HG03103 (cell line): ENCODE results near the gene PRR22.
A peak's percentile ranks its signal among the peaks of the same experiment; 100 is the strongest.

Experiments
- ATAC-seq: cut with Tn5 transposase; IDR thresholded peaks from one replicate; pipeline ENCODE4 v1.9.1; 2021; ENCODE audit warnings: low read depth; ENCODE audit not compliant: unreplicated experiment

The PRR22 gene

DNA sequence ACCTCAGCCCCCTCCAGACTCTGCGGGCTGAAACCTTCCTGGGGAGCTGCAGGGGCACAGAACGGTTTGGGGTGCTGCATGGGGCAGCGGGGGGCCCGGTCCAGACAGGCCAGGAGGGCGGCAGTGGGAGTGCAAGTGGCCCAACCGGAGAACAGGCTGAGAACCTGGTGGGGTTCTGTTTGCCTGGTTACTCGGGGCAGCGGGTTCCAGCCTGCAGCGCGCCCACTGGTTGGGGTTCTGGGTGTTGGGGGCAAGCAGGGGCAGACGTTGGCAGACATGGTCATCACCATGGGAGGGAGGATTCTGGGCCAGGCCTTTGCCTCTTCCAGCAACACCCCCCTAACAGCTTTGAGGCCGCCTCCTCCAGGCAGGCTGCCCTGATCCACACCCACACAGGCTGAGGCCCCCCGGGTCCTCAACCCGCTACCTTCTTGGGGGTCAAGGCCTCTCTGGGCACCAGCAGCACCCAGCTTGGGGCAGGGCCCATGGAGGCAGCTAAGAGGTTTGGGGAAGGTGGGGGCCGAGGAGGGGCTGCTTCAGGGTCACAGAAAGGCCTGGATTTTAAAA is at the start of gene PRR22:
Gene PRR22, minus strand, starts transcription at position 166 of the 567 bp plus-strand sequence. Its CDS starts 86 bp downstream, at position 80.
- no peak for ATAC-seq

DNA sequence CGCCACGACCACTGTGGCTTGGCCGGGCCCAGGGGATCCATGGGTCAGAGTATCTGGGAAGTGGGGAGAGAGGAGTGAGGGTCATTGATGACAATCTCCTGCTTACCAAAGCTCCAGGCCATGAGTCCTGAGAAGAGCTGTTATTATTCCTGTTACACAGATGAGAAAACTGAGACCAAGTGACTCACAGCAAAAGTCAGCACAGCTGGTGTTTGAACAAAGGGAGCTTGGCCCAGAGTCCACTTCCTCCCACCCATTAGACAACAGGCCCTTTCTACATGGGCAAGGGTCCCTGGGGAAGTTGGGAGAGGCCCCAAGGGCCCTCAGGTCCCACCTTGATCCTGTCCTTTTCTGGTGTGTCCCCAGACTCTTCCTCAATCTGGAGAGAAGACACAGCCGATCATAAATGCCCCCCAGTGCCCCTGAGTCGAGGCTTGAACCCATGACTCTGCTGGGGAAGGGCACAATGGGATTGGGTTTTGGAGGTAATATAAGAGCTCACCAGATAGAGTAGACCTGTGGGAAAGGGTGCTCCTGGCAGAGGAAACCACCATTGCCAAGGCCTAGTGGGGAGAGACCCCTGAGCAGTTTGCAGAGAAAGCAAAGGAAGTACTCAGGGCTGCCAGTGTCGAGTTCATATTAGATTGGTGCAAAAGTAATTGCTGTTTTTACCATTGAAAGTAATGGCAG is 48.1 kb upstream of the PRR22 start:
- ATAC-seq: no peak

DNA sequence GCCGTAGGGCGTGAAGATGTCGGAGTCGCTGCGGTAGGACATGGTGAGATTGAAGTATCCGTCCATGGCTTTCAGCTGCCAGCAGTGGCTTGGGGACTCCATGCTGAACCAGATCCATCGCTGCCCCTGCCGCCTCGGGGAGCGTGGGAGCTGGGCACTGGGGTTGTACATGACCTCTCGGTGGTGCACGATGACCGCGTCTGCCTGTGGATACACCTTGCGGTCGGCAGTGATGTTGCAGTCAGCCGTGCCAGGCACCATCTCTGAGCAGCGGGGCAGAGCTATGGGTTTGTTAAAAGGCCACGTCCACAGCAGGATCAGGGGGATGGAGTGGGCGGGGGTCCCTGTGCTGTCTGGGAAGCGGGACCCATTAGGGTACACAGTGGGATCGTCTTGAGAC is 47.5 kb upstream of the PRR22 start:
- no peak for ATAC-seq

DNA sequence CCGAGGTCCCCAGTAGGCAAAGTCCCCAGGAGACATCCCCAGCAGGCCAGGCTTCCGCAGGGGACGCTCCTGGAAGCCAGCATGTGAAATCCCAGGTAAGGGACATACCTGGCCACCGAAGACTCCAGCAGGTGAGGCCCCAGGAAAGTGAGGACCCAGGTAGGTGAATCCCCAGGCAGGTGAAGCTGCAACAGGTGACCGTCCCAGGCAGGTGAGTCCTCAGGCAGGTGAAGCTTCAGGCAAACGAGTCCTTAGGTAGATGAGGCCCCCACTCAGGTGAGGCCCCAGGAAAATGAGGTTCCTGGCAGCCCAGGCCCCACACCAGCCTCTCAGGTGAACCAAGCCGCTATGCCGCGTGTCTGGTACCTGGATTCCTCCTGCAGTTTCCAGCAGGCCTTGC is 46.6 kb upstream of the PRR22 start:
- no peak for ATAC-seq

DNA sequence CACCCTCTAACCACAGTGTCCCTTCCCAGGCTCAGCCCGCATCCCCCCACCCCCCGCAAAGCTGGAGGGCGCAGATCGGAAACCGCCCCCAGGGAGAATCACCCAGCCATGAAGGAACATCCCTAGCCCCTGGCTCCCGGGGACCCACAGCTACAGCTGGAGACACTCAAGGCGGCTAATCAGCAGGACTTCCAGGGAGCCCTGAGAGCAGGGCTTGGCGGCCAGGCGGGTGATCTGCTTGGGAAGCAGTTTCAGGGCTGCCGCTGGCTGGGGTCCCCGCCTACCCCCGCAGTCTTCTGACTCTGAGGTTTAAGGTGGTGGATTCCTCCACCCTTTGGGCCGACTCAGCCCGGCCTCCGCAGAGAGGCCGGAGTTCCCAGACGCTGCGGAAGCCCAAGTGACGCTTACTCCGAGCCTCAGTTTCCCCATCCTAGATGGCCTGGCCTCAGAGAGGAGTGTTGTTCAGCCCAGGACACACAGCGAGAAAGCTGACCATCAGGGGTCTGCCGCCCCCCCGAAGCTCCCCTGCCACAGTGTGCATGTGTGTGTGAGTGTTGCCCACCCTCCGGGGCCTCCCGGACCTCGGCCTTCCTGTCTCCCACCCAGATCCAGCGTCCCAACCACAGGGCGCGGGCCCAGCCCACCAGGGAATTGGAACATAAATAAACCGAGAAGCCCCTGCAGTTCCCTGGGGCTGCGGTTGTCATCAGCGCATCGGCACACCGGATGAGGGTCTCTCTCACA is 45.2 kb upstream of the PRR22 start:
- no peak for ATAC-seq

- ATAC-seq: no peak
These were observed 44.4 kb upstream of the PRR22 start for GRCh38 chr19:5828661-5829566.

DNA sequence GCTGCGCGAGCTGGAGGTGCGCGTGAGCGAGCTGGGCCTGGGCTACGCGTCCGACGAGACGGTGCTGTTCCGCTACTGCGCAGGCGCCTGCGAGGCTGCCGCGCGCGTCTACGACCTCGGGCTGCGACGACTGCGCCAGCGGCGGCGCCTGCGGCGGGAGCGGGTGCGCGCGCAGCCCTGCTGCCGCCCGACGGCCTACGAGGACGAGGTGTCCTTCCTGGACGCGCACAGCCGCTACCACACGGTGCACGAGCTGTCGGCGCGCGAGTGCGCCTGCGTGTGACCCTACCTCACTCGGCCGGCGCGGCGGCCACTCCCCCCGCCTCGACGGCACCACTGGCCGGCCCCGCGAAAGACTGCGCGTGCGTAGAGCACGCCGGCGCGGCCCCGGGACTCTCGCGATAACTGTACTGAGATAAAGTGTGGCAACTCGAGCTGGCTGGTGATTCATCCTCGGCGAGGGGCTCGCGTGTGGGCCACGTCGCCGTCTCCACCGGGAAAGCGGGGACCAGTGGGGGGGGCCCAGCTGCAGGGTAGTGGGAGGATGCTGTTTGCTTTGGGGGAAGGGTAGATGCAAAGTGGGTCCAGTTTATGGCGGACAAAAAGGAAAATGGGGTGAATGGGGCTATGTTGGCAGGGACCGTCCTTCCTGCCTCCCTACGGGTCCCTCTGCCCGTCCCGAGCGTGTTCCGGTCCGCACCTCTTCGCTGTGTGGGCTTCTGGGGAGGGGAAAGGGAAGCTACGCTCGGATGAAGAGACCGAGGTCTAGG is 43.5 kb upstream of the PRR22 start:
- ATAC-seq: peak; percentile 52

DNA sequence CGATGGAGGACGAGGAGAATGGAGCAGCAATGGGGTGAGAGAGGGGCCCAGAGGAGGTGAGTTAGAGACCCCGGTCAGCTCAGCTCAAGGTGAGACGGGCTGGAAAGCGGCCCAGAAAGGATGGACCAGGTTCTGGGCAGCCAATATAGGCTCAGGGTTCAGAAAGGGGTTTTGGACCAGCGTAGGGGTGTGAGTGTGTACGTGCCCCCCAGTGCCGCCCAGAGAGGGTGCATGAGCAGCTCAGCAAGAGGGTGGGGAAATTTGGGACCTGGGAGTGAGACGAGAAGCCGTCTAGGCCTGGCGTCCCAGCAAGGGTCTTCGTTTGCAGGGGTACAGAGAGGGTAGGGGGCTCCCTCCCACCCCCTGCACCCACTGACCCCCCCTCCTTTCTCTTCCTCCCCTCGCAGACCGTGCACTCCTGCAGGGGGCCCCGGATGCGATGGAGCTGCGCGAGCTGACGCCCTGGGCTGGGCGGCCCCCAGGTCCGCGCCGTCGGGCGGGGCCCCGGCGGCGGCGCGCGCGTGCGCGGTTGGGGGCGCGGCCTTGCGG is 42.9 kb upstream of the PRR22 start:
- no peak for ATAC-seq

DNA sequence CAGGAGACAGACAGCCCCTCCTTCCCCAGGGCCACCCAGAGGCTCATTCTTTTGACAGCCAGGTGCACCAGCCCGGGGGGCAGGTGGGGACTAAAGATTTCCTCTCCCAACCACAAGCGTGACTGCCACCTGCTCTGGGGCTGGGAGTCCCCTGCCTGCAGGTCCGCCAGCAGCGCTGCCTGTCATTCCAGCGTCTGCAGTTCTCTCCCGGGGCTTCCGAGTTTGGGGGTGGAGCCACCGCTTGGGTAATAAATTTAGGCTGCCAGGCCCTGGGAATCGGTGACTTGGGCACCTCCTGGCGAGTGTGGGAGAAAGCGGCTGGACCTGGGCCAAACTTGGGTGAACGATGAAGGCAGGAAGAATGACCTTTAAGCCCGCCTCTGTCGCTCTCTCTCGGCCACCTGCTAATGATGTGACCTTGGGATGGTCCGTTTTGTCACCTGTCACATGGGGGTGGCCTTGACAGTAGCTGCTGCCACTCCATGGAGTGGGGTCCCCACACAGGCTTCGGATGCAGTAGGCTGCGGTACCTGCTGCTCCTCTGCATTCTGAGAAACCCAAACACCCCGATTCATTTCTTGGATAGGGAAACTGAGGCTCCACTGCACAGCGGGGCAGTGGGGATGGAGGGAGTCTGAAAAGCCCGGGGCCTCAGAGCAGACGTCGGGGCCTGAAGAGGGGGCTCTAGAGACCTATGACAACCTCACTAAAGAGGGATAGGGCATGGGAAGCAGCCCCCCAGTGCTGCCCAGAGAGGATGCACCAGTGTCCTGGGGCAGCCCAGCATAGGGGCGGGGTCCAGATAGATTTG is 42.2 kb upstream of the PRR22 start:
- no peak for ATAC-seq

GRCh38 chr19:5825178-5825577 is 40.6 kb upstream of the PRR22 start:
- no peak for ATAC-seq

GRCh38 chr19:5824751-5825150 is 40.2 kb upstream of the PRR22 start:
- no peak for ATAC-seq

GRCh38 chr19:5823579-5824281 is 39.2 kb upstream of the PRR22 start:
- ATAC-seq: no peak

GRCh38 chr19:5822181-5822844 is 37.8 kb upstream of the PRR22 start:
- ATAC-seq: no peak

DNA sequence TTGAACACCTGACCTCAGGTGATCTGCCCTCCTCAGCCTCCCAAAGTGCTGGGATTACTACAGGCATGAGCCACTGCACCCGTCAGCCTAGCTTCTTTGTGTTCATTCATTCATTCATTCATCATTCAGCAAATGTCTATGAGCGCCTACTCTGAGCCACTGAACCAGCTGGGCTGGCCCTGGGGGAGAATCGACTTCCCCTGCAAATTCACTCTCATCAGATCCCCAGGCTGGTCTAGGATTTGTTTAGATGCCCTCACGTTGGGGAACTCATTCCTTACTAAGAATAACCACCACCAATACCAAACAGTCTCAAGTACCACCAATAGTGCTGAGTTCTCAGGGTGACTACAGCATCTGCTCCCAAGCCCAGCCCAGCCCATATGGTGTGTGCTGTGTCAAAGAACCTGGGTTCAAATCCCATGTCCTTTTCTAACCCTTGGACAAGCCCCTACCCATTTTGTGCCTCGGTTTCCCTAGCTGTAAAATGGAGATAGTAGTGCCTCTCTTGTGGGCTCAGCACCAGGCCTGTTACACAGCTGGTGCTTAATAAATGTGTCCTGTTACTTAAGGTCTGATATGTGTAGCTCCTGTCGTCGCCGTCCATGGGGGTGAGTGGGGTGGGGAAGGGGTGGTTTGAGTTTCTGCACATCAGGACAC is 37.1 kb upstream of the PRR22 start:
- no peak for ATAC-seq

- no peak for ATAC-seq
These were observed 36.2 kb upstream of the PRR22 start for GRCh38 chr19:5820785-5821184.

- ATAC-seq: no peak
These were observed 34.0 kb upstream of the PRR22 start for GRCh38 chr19:5818594-5818993.

DNA sequence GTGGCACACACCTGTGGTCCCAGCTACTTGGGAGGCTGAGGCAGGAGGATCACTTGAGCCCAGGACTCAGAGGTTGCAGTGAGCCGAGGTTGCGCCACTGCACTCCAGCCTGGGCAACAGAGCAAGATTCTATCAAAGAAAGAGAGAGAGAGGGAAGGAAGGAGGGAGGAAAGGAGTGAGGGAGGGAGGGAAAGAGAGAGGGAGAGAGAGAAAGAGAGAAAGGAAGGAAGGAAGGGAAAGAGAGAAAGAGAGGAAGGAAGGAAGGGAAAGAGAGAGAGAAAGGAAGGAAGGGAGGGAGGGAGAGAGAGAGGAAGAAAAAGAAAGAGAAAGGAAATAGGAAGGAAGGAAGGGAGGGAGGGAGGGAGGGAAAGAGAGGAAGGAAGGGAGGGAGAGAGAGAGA is 32.7 kb upstream of the PRR22 start:
- ATAC-seq: no peak
